Neural progenitor cell (in vitro differentiated cells): ENCODE measurements around the gene ARIH1.

Experiments
- EZH2 ChIP-seq: fragments of 200-600 bp; sonication (generic); IDR thresholded peaks from 2 replicates; pipeline ENCODE4 v1.6.1; 2017; ENCODE audit warnings: antibody characterized with exemption, mild to moderate bottlenecking, moderate library complexity
- TF ChIP-seq, protein P1 (sequence below): fragments of 200-600 bp; sonication (generic); IDR thresholded peaks from 2 replicates; pipeline ENCODE4 v1.5.1; 2017; ENCODE audit warnings: antibody characterized with exemption, mild to moderate bottlenecking

DNA sequence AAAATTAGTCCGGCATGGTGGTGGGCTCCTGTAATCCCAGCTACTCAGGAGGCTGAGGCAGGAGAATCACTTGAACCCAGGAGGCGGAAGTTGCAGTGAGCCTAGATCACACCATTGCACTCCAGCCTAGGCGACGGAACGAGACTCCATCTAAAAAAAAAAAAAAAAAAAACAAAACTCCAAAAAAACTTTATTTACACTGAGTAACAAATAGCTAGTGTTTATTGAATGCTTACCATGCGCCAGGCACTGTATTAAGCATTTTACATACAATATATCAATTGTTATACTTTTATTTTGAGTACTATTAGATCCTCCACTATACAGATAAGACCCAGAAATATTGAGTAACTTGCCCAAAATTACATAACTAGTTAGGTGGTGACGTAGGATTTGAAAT is 17.4 kb upstream of the ARIH1 start:
- TF ChIP-seq, protein P1, sequence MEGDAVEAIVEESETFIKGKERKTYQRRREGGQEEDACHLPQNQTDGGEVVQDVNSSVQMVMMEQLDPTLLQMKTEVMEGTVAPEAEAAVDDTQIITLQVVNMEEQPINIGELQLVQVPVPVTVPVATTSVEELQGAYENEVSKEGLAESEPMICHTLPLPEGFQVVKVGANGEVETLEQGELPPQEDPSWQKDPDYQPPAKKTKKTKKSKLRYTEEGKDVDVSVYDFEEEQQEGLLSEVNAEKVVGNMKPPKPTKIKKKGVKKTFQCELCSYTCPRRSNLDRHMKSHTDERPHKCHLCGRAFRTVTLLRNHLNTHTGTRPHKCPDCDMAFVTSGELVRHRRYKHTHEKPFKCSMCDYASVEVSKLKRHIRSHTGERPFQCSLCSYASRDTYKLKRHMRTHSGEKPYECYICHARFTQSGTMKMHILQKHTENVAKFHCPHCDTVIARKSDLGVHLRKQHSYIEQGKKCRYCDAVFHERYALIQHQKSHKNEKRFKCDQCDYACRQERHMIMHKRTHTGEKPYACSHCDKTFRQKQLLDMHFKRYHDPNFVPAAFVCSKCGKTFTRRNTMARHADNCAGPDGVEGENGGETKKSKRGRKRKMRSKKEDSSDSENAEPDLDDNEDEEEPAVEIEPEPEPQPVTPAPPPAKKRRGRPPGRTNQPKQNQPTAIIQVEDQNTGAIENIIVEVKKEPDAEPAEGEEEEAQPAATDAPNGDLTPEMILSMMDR: no peak
- no peak for TF ChIP-seq EZH2
